ENCODE data around the gene HOXA9.

DNA sequence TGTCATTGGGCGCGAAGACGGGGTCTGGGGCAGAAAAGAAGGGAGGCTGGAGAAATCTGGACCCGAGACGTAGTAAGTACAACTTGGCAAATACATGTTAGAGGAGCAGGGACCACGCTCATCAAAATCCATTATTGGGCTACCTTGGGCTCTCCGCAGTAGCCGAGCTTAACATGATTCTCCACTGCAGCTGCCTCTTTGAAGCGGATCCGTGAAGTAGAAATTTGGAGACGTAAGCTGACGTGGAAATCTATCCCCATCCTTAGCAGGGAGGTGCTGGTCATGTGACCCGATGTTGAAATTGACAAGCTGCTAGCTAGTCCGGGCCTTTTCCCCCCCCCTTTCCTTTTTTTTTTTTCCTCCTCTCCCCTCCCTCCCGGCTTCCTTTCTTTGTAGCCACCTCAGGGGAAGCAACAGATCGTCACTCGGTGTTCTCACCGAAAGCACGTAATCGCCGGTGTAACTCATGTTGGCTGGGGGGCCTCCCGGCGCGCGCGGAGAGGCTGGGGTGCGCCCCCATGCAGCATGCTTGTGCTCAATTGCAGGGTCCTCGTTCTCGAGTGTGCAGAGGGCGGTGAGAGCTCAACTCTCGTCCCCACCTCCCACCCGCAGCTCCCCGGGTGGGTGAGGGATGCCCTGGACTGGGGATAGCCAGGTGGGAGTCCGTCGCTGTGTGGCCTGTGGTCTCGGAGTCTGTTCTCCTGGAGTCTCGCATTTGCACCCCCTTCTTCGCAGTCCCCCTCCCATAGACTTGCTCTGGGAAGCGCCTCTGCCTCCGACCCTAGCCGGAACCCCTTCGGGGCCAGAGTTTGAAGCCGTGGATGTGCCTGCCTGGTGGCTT, 19.9 kb upstream of the HOXA9 start, which contains the start of gene HOXA11:
- TF ChIP-seq YY1 (IDR thresholded peaks at IDR 0.05) (no peak), GABPA (IDR thresholded peaks at IDR 0.05 in 1 of 2, conservative IDR thresholded peaks at IDR 0.05 in 1 of 2) (no peak), FOXA1 (IDR thresholded peaks at IDR 0.05) (no peak)
- TF ChIP-seq, protein P1, sequence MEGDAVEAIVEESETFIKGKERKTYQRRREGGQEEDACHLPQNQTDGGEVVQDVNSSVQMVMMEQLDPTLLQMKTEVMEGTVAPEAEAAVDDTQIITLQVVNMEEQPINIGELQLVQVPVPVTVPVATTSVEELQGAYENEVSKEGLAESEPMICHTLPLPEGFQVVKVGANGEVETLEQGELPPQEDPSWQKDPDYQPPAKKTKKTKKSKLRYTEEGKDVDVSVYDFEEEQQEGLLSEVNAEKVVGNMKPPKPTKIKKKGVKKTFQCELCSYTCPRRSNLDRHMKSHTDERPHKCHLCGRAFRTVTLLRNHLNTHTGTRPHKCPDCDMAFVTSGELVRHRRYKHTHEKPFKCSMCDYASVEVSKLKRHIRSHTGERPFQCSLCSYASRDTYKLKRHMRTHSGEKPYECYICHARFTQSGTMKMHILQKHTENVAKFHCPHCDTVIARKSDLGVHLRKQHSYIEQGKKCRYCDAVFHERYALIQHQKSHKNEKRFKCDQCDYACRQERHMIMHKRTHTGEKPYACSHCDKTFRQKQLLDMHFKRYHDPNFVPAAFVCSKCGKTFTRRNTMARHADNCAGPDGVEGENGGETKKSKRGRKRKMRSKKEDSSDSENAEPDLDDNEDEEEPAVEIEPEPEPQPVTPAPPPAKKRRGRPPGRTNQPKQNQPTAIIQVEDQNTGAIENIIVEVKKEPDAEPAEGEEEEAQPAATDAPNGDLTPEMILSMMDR (IDR thresholded peaks at IDR 0.05; ENCODE audit: low read depth, low read length, missing input control) = no peak
- TF ChIP-seq, protein P2, sequence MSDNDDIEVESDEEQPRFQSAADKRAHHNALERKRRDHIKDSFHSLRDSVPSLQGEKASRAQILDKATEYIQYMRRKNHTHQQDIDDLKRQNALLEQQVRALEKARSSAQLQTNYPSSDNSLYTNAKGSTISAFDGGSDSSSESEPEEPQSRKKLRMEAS (IDR thresholded peaks at IDR 0.05) = no peak
- TF ChIP-seq, protein P3, sequence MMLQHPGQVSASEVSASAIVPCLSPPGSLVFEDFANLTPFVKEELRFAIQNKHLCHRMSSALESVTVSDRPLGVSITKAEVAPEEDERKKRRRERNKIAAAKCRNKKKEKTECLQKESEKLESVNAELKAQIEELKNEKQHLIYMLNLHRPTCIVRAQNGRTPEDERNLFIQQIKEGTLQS (IDR thresholded peaks at IDR 0.05) = no peak
